ENCODE data around the gene LDLRAD2.

DNA sequence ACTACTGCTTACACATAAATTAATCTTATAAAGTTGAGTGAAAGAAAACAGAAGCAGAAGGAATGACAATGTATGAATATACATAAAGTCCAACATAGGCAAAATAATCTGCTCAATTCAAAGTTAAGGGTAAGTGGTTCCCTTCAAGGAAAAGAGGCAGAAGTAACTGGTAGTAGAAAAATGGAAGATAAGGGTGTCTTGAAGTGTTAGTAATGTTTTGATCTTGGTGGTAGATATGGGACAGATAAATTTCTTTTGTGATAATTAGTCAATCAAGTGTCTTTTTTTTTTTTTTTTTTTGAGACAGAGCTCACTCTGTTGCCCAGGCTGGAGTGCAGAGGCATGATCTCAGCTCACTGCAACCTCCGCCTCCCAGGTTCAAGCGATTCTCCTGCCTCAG is 41.9 kb upstream of the LDLRAD2 start:
- TF ChIP-seq, protein P1, sequence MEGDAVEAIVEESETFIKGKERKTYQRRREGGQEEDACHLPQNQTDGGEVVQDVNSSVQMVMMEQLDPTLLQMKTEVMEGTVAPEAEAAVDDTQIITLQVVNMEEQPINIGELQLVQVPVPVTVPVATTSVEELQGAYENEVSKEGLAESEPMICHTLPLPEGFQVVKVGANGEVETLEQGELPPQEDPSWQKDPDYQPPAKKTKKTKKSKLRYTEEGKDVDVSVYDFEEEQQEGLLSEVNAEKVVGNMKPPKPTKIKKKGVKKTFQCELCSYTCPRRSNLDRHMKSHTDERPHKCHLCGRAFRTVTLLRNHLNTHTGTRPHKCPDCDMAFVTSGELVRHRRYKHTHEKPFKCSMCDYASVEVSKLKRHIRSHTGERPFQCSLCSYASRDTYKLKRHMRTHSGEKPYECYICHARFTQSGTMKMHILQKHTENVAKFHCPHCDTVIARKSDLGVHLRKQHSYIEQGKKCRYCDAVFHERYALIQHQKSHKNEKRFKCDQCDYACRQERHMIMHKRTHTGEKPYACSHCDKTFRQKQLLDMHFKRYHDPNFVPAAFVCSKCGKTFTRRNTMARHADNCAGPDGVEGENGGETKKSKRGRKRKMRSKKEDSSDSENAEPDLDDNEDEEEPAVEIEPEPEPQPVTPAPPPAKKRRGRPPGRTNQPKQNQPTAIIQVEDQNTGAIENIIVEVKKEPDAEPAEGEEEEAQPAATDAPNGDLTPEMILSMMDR (IDR thresholded peaks at IDR 0.05) = no peak
- TF ChIP-seq POLR2A (IDR thresholded peaks at IDR 0.05) = no peak

Data from testis (tissue), 2 donors.